Measurements from ENCODE around the gene PTPRM. TPM values are rescaled to one million over a fixed set of nuclear protein-coding genes. Genes with fewer than 3 reads are reported as not detected.

Gene PTPRM
- total RNA-seq, 1 donor from 2014 or later, result 65.5 TPM

DNA sequence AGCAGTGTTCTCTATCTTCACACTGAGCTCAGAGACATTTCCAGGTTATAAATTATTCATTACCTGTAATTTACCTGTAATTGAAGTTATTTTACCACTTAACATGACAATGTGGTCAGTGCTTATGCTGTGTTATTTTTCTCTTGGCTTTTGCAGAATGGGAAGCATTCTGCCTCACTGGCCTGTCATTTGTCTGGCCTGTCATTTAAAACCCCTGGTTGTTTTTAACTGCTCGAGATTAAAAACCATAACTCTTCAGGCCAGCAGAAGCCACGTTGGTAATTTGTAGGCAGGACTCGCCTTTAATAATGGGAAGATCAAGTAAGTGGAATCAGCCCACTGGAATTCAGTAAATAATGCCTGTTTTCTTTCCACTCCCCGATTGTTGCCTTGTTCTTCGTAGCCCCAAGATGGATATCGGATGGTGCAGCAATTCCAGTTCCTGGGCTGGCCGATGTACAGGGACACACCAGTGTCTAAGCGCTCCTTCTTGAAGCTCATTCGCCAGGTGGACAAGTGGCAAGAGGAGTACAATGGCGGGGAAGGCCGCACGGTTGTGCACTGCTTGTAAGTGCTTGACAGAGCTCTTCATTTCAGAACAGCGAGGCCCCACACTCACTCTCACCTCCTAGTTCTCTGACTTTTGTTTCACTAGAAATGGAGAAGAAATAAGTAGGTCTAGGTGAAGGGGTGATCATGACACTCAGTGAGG, 819.7 kb downstream of the PTPRM start:
- Histone ChIP-seq H3K27me3 (ENCODE audit: control insufficient read depth, insufficient read depth, low read length) (no peaks in the 10 kb centered on the region), H3K36me3 (ENCODE audit: control insufficient read depth, insufficient read depth, low read length) (no peaks in the 10 kb centered on the region), H3K4me3 (ENCODE audit: low read depth, low read length) (no peak overlapping the region)
- no peak for DNase-seq (ENCODE audit: low read depth)
- TF ChIP-seq CTCF (IDR thresholded peaks at IDR 0.05; ENCODE audit: insufficient read depth, low read length, poor library complexity, severe bottlenecking), result no peak

- Histone ChIP-seq H3K4me3 (ENCODE audit: low read depth, low read length) (no peak overlapping the region), H3K27me3 (ENCODE audit: control insufficient read depth, insufficient read depth, low read length) (no peaks in the 10 kb centered on the region), H3K36me3 (ENCODE audit: control insufficient read depth, insufficient read depth, low read length) (no peaks in the 10 kb centered on the region)
- TF ChIP-seq CTCF (IDR thresholded peaks at IDR 0.05; ENCODE audit: insufficient read depth, low read length, poor library complexity, severe bottlenecking), result peak; percentile 92
- peak; percentile 25 for DNase-seq (ENCODE audit: low read depth)
Observed at GRCh38 chr18:8389391-8390340, 822.5 kb downstream of the PTPRM start.

DNA sequence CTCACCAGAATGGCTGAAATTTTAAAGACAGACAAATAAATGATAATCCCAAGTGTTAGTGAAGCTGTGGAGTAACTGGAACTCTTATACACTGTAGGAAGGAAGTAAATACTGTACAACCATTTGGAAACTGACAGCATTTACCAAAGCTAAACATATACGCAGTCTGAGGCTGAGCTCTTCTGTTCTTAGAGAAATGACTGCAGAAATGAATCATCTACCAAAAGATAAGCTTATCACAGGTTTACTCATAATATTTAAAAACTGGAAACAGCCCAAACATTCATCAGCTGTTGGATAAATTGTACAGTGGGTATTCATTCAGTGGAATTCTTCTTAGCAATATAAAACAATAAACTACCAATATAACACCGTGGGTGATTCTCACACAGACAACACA, 824.0 kb downstream of the PTPRM start:
- no peaks in the 10 kb centered on the region for H3K27me3 ChIP-seq (ENCODE audit: control insufficient read depth, insufficient read depth, low read length)
- no peak for DNase-seq (ENCODE audit: low read depth)
- H3K4me3 ChIP-seq (ENCODE audit: low read depth, low read length), result no peak overlapping the region
- H3K36me3 ChIP-seq (ENCODE audit: control insufficient read depth, insufficient read depth, low read length), result peaks cover 1% of the 10 kb centered on the region
- no peak for TF ChIP-seq CTCF (IDR thresholded peaks at IDR 0.05; ENCODE audit: insufficient read depth, low read length, poor library complexity, severe bottlenecking)

DNA sequence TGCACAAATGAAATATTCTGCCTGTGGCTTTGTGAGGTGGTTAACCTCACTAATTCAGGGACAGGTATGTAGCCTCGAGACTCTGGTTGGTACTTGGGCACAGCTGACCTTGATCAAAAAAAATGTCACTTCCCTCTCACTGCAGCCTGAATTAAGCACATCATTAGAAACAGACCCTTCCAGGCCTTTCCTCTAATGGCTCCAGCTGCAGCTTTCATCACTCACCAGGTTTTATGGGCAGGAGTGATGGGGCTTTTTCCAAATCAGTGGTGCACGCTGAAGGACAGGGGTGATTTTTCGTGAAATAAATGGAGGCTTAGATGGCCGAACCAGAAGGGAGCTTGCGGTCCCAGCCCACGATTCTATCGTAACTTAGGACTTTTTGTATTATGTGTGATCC, 829.1 kb downstream of the PTPRM start:
- TF ChIP-seq CTCF (IDR thresholded peaks at IDR 0.05; ENCODE audit: insufficient read depth, low read length, poor library complexity, severe bottlenecking), result no peak
- no peak overlapping the region for H3K4me3 ChIP-seq (ENCODE audit: low read depth, low read length)
- peaks cover 1% of the 10 kb centered on the region for H3K36me3 ChIP-seq (ENCODE audit: control insufficient read depth, insufficient read depth, low read length)
- H3K27me3 ChIP-seq (ENCODE audit: control insufficient read depth, insufficient read depth, low read length), result no peaks in the 10 kb centered on the region
- no peak for DNase-seq (ENCODE audit: low read depth)

DNA sequence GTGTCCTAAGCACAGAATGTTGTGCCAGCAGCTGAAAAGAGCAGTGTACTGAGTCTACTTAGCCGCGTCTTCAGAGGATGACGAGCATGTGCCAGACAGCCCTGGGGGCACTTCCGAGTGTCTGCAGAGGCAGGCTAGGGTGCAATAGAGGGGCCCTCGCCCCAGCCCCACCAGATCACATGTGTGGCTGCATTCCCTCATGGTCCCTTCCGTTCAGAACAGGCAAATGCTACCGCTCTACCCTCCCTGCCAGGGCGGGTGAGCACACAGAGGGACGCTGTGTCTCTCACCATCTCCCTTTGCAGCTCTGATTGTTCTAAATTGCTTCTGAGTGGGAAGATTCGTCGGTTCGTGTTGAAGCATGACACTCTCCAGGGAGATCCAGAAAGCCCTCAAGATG, 829.9 kb downstream of the PTPRM start:
- TF ChIP-seq CTCF (IDR thresholded peaks at IDR 0.05; ENCODE audit: insufficient read depth, low read length, poor library complexity, severe bottlenecking), result no peak
- Histone ChIP-seq H3K36me3 (ENCODE audit: control insufficient read depth, insufficient read depth, low read length) (peaks cover 1% of the 10 kb centered on the region), H3K4me3 (ENCODE audit: low read depth, low read length) (no peak overlapping the region), H3K27me3 (ENCODE audit: control insufficient read depth, insufficient read depth, low read length) (no peaks in the 10 kb centered on the region)
- no peak for DNase-seq (ENCODE audit: low read depth)
